Endothelial cell of umbilical vein (primary cell): ENCODE results near the gene TDP1. TPM values are rescaled to one million over a fixed set of nuclear protein-coding genes. Genes with fewer than 3 reads are reported as not detected.

ENCODE experiments used
- BruUV-seq: library from RNA; stranded (reverse); fragments of 400-500 nt; replicated peaks from 2 replicates; lab custom pipeline; 2021; lab: Mats Ljungman, UMichigan
- CTCF ChIA-PET: fragments of 300-600, 350-600 bp; sonication (Branson Sonifier 250); formaldehyde crosslinking; loops from one replicate; lab custom pipeline; 2021; ENCODE audit warnings: antibody characterized with exemption, inconsistent platforms; lab: Charles Lee
- POLR2A ChIA-PET: fragments of 300-600, 350-600 bp; sonication (Branson Sonifier 250); formaldehyde crosslinking; loops from one replicate; lab custom pipeline; 2021; ENCODE audit warnings: antibody characterized with exemption, inconsistent platforms; lab: Charles Lee
- DNase-seq: peaks from one replicate; pipeline ENCODE4 v3.0.0-alpha.2; 2011; ENCODE audit warnings: low read depth, low spot score
- FAIRE-seq: peaks from 2 replicates; lab custom pipeline; 2011; peaks lifted over from hg19 to GRCh38; lab: Jason Lieb, UNC
- H2AFZ ChIP-seq: 2 replicates; pipeline ENCODE4 v1.6.0; 2012; ENCODE audit warnings: low read depth, low read length, control low read depth, inconsistent platforms
- H3K27ac ChIP-seq: 2 replicates; pipeline ENCODE4 v1.5.1; 2011; ENCODE audit warnings: low read depth, mild to moderate bottlenecking, control low read depth, low read length, moderate library complexity; ENCODE audit not compliant: insufficient read depth
- H3K27me3 ChIP-seq, 2 experiments: 2 replicates each; pipeline versions ENCODE4 v1.6.0 to v1.6.1; 2011; ENCODE audit warnings: low read length in 2 of 2, mixed read lengths in 1 of 2; ENCODE audit not compliant: control insufficient read depth in 2 of 2, insufficient read depth in 2 of 2
- H3K36me3 ChIP-seq, 2 experiments: 2 replicates in 1 of 2; 3 replicates in 1 of 2; pipeline ENCODE4 v1.5.1; 2011; ENCODE audit warnings: low read length in 2 of 2, mild to moderate bottlenecking in 1 of 2, moderate library complexity in 1 of 2; ENCODE audit not compliant: control insufficient read depth in 2 of 2, insufficient read depth in 2 of 2; ENCODE audit errors: extremely low read depth in 1 of 2
- H3K4me1 ChIP-seq: 3 replicates; pipeline ENCODE4 v1.5.1; 2011; ENCODE audit warnings: mild to moderate bottlenecking, low read length; ENCODE audit not compliant: control insufficient read depth, insufficient read depth; ENCODE audit errors: extremely low read depth
- H3K4me2 ChIP-seq: 2 replicates; pipeline ENCODE4 v1.6.1; 2011; ENCODE audit warnings: low read length, control low read depth, mixed read lengths; ENCODE audit not compliant: insufficient read depth
- H3K4me3 ChIP-seq, 3 experiments: fragments of 200-600 bp in 1 of 3; sonication (generic), shearing (Covaris generic) in 1 of 3; replicated peaks in 1 of 3; 2 replicates each; pipeline ENCODE4 v1.5.1; 2011 to 2016; ENCODE audit warnings: control low read depth in 3 of 3, low read length in 3 of 3, mild to moderate bottlenecking in 2 of 3, inconsistent platforms in 1 of 3, low read depth in 1 of 3, moderate library complexity in 1 of 3; ENCODE audit not compliant: insufficient read depth in 1 of 3
- H3K79me2 ChIP-seq: 2 replicates; pipeline ENCODE4 v1.6.0; 2012; ENCODE audit warnings: low read length, inconsistent platforms; ENCODE audit not compliant: control insufficient read depth, insufficient read depth
- H3K9ac ChIP-seq: replicated peaks from 2 replicates; pipeline ENCODE3; 2011; ENCODE audit warnings: low read length, control low read depth; ENCODE audit not compliant: insufficient read depth; ENCODE audit errors: extremely low read depth
- H3K9me1 ChIP-seq: replicated peaks from 3 replicates; pipeline ENCODE4 v1.6.0; 2011; ENCODE audit warnings: mild to moderate bottlenecking, low read length; ENCODE audit not compliant: control insufficient read depth, insufficient read depth; ENCODE audit errors: extremely low read depth
- H3K9me3 ChIP-seq: replicated peaks from 2 replicates; pipeline ENCODE4 v1.5.1; 2012; ENCODE audit warnings: low read length, inconsistent platforms; ENCODE audit not compliant: control insufficient read depth, insufficient read depth
- H4K20me1 ChIP-seq: replicated peaks from 2 replicates; pipeline ENCODE3; 2011; ENCODE audit warnings: mild to moderate bottlenecking, low read length; ENCODE audit not compliant: control insufficient read depth, insufficient read depth; ENCODE audit errors: extremely low read depth
- EZH2 ChIP-seq: IDR thresholded peaks from 2 replicates; pipeline ENCODE4 v1.6.1; 2012; ENCODE audit warnings: borderline replicate concordance, low read depth, mild to moderate bottlenecking, moderate library complexity, low read length, inconsistent platforms; ENCODE audit not compliant: severe bottlenecking
- FOS ChIP-seq: IDR thresholded peaks from 2 replicates; pipeline ENCODE4 v1.6.1; 2011; ENCODE audit warnings: mild to moderate bottlenecking, low read length, moderate library complexity, borderline replicate concordance; ENCODE audit not compliant: insufficient read depth
- GATA2 ChIP-seq: IDR thresholded peaks from 2 replicates; pipeline ENCODE4 v1.7.0; 2011; ENCODE audit warnings: low read depth, mild to moderate bottlenecking, moderate library complexity, mixed read lengths, low read length; ENCODE audit not compliant: insufficient read length, insufficient read depth
- JUN ChIP-seq: IDR thresholded peaks from 2 replicates; pipeline ENCODE4 v1.6.1; 2011; ENCODE audit warnings: borderline replicate concordance, low read depth; ENCODE audit not compliant: insufficient read length, insufficient read depth
- MYC ChIP-seq: IDR thresholded peaks from one replicate; pipeline ENCODE4 v1.6.1; 2011; ENCODE audit warnings: mild to moderate bottlenecking, low read depth, low read length
- POLR2A ChIP-seq: IDR thresholded peaks from 2 replicates; pipeline ENCODE4 v1.6.1; 2012; ENCODE audit warnings: low read depth, mild to moderate bottlenecking, control low read depth, low read length
- POLR2AphosphoS5 ChIP-seq: IDR thresholded peaks from 2 replicates; pipeline ENCODE4 v1.6.1; 2012; ENCODE audit warnings: low read depth, mild to moderate bottlenecking, control low read depth, low read length, moderate library complexity; ENCODE audit not compliant: insufficient read depth
- dilution Hi-C: fragments of 300-500 bp; cut with MboI; formaldehyde crosslinking; loops from one replicate; pipeline ENCODE4 v1.15.0; 2019; ENCODE audit warnings: low sequenced_read_pairs; ENCODE audit not compliant: extremely low pct_ligation_motif_present
- intact Hi-C: fragments of 100-400 bp; cut with micrococcal nuclease; formaldehyde crosslinking; loops from one replicate; pipeline ENCODE4 v1.10.0; 2022
- polyA plus RNA-seq, 4 experiments: library from polyadenylated mRNA; depleted of rRNA in 3 of 4; stranded (reverse) in 3 of 4; unstranded in 1 of 4; fragments of >200 nt; gene quantifications; 2 replicates each; pipeline versions ENCODE4 v1.2.1 to v1.2.3, GENCODE V29; 2011 to 2012; ENCODE audit warnings: missing spikeins in 1 of 4
- total RNA-seq: library from RNA; stranded (reverse); gene quantifications from 2 replicates; pipeline ENCODE4 v1.2.3, GENCODE V29; 2021
- TF ChIP-seq, protein P1 (sequence below): IDR thresholded peaks from 2 replicates; pipeline ENCODE4 v1.6.1; 2011; ENCODE audit not compliant: insufficient read depth, insufficient read length
- TF ChIP-seq, protein P2 (sequence below), 2 donors: IDR thresholded peaks; 1 replicate in 1 of 2; 2 replicates in 1 of 2; pipeline ENCODE4 v1.5.1; 2011; ENCODE audit warnings: low read length in 2 of 2, mild to moderate bottlenecking in 2 of 2, moderate library complexity in 2 of 2, control low read depth in 1 of 2, inconsistent platforms in 1 of 2, low read depth in 1 of 2; ENCODE audit not compliant: insufficient read depth in 1 of 2; ENCODE audit errors: extremely low read depth in 1 of 2

The TDP1 gene
- total and polyA plus RNA-seq, 2 donors (not counting 3 experiments of a cell fraction or from before 2014, with no cell fraction given), result 14.1 to 30.5 TPM

DNA sequence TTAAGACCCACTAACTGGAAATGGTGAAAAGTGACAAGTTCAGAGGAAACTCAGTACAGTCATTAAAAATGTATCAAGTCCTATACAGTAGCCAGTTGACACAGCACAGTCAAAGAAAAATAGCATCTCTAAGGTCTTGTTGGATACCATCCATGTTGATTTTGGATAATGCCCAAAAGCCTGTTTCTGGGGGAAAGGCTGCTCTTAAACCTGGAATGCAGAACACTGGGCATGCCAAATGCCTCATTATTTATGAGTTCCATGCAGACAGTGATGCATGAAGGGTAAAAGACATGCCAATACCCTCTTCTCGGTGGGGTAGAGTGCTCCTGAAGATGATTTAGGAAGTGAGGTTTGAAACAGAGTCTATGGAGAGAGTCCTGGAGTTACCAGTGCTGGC, 135.7 kb downstream of the TDP1 start:
- dilution Hi-C loops, result no loop called here
- H3K79me2 ChIP-seq, result no peaks in the 10 kb centered on the region

More for the DNA sequence above, 135.7 kb downstream of the TDP1 start:
- DNase-seq (peak; percentile 72), FAIRE-seq (peak; percentile 12)
- H3K4me3 ChIP-seq, result no peak overlapping the region
- H3K36me3 ChIP-seq, result no peaks in the 10 kb centered on the region
- no peaks in the 10 kb centered on the region for H3K9me1 ChIP-seq
- no peak overlapping the region for H3K9ac ChIP-seq
- H3K9me3 ChIP-seq, result no peaks in the 10 kb centered on the region
- no peaks in the 10 kb centered on the region for H3K4me1 ChIP-seq
- POLR2A ChIA-PET, result no interaction called here
- peaks cover 0 to 4% of the 10 kb centered on the region in 2 experiments for H3K27me3 ChIP-seq
- no peak for TF ChIP-seq JUN
- TF ChIP-seq POLR2AphosphoS5, result no peak
- TF ChIP-seq POLR2A, result no peak
- no peak for TF ChIP-seq EZH2
- no peak for TF ChIP-seq GATA2
- TF ChIP-seq MYC, result no peak
- no peak for TF ChIP-seq FOS
- TF ChIP-seq, protein P1, sequence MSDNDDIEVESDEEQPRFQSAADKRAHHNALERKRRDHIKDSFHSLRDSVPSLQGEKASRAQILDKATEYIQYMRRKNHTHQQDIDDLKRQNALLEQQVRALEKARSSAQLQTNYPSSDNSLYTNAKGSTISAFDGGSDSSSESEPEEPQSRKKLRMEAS, result no peak
- TF ChIP-seq, protein P2, sequence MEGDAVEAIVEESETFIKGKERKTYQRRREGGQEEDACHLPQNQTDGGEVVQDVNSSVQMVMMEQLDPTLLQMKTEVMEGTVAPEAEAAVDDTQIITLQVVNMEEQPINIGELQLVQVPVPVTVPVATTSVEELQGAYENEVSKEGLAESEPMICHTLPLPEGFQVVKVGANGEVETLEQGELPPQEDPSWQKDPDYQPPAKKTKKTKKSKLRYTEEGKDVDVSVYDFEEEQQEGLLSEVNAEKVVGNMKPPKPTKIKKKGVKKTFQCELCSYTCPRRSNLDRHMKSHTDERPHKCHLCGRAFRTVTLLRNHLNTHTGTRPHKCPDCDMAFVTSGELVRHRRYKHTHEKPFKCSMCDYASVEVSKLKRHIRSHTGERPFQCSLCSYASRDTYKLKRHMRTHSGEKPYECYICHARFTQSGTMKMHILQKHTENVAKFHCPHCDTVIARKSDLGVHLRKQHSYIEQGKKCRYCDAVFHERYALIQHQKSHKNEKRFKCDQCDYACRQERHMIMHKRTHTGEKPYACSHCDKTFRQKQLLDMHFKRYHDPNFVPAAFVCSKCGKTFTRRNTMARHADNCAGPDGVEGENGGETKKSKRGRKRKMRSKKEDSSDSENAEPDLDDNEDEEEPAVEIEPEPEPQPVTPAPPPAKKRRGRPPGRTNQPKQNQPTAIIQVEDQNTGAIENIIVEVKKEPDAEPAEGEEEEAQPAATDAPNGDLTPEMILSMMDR (IDR thresholded peaks at IDR 0.05; ENCODE audit: extremely low read depth in 1 of 2, insufficient read depth in 1 of 2, low read depth in 1 of 2, low read length in 2 of 2), result no peak
- CTCF ChIA-PET, result interaction anchor here (1.7 kb wide), 1 partner anchor 144 kb away, joined by 6 read pairs; no protein-coding TSS in a partner anchor
- H4K20me1 ChIP-seq, result no peaks in the 10 kb centered on the region
- intact Hi-C loops, result no loop called here
- H2AFZ ChIP-seq, result no peak overlapping the region
- H3K27ac ChIP-seq, result no peak overlapping the region
- H3K4me2 ChIP-seq, result no peak overlapping the region
- BruUV-seq, result no TSS peak
